Measurements from ENCODE around the gene SPEF2. TPM values are rescaled to one million over a fixed set of nuclear protein-coding genes. Genes with fewer than 3 reads are reported as not detected.

The SPEF2 gene
- total and polyA plus RNA-seq, 9 of the 15 experiments (the other 6 are each of a cell fraction or from before 2014, with no cell fraction given), result 0.11 to 0.62 (median 0.20) TPM; not detected in 2

DNA sequence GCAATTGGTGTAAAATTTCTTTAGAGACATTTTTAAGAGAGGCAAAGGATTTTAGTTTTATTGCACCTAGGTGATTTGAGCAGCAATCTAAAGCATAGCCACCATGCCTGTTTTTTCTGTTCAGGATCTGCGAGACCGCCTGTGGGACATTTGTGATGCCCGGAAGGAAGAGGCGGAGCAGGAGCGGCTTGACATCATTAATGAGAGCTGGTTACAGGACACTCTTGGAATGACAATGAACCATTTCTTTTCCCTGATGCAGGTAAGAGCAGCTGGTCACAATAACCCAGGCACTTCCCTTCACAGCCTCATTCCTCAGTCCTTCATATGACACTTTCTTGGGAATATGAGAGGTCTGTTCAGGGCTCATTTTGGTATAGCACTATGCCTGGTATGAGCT, 135.8 kb downstream of the SPEF2 start:
- FAIRE-seq, result no peak
- TF ChIP-seq NFRKB (IDR thresholded peaks at IDR 0.05; ENCODE audit: low read depth), result no peak
- no peak for TF ChIP-seq ZNF165 (CRISPR knock-in tag; IDR thresholded peaks at IDR 0.05; ENCODE audit: borderline replicate concordance)
- TF ChIP-seq ARHGAP35 (IDR thresholded peaks at IDR 0.05; ENCODE audit: partially characterized antibody), result no peak
- TF ChIP-seq SAFB (IDR thresholded peaks at IDR 0.05; ENCODE audit: borderline replicate concordance, low read depth, low read length), result no peak
- TF ChIP-seq, protein P1, sequence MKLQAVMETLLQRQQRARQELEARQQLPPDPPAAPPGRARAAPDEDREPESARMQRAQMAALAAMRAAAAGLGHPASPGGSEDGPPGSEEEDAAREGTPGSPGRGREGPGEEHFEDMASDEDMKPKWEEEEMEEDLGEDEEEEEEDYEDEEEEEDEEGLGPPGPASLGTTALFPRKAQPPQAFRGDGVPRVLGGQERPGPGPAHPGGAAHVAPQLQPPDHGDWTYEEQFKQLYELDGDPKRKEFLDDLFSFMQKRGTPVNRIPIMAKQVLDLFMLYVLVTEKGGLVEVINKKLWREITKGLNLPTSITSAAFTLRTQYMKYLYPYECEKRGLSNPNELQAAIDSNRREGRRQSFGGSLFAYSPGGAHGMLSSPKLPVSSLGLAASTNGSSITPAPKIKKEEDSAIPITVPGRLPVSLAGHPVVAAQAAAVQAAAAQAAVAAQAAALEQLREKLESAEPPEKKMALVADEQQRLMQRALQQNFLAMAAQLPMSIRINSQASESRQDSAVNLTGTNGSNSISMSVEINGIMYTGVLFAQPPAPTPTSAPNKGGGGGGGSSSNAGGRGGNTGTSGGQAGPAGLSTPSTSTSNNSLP (IDR thresholded peaks at IDR 0.05; ENCODE audit: borderline replicate concordance, low read depth, low read length), result no peak
- TF ChIP-seq MECOM (CRISPR knock-in tag; IDR thresholded peaks at IDR 0.05), result no peak
- TF ChIP-seq ILK (tag; IDR thresholded peaks at IDR 0.05; ENCODE audit: borderline replicate concordance, low read depth), result no peak
- TF ChIP-seq, protein P2, sequence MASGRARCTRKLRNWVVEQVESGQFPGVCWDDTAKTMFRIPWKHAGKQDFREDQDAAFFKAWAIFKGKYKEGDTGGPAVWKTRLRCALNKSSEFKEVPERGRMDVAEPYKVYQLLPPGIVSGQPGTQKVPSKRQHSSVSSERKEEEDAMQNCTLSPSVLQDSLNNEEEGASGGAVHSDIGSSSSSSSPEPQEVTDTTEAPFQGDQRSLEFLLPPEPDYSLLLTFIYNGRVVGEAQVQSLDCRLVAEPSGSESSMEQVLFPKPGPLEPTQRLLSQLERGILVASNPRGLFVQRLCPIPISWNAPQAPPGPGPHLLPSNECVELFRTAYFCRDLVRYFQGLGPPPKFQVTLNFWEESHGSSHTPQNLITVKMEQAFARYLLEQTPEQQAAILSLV (tag; IDR thresholded peaks at IDR 0.05), result no peak
- TF ChIP-seq SREBF1 (IDR thresholded peaks at IDR 0.05; ENCODE audit: borderline replicate concordance, low read depth, low read length), result no peak
- no peak for TF ChIP-seq NELFE (IDR thresholded peaks at IDR 0.05; ENCODE audit: insufficient read depth, insufficient read length)
- Histone ChIP-seq H3K9me3 (replicated peaks; ENCODE audit: control insufficient read depth, insufficient read depth, low read depth, low read length) (no peaks in the 10 kb centered on the region), H4K20me1 (replicated peaks; ENCODE audit: control insufficient read depth, insufficient read depth, low read length) (no peaks in the 10 kb centered on the region), H3K4me1 (replicated peaks in 1 of 2; ENCODE audit: control insufficient read depth in 2 of 2, insufficient read depth in 2 of 2, low read length in 2 of 2) (no peaks in the 10 kb centered on the region), H3K27me3 (ENCODE audit: control insufficient read depth in 2 of 2, insufficient read depth in 2 of 2, low read length in 2 of 2) (no peaks in the 10 kb centered on the region), H3K27ac (ENCODE audit: extremely low read depth, low read depth, low read length) (no peak overlapping the region), H3K4me3 (no peak overlapping the region), H3K9ac (ENCODE audit: insufficient read depth in 1 of 2, low read depth in 2 of 2, low read length in 2 of 2) (no peak overlapping the region), H2AFZ (ENCODE audit: low read depth, low read length) (0 out of 2 replicates have a peak overlapping the region, but pooled peaks have one; percentile 21), H3K4me2 (ENCODE audit: insufficient read depth, low read length) (no peak overlapping the region), H3K9me1 (ENCODE audit: control insufficient read depth, insufficient read depth, low read length) (no peaks in the 10 kb centered on the region), H3K79me2 (ENCODE audit: control insufficient read depth, insufficient read depth, low read length) (no peaks in the 10 kb centered on the region), H3K36me3 (ENCODE audit: control insufficient read depth, insufficient read depth, low read length) (no peaks in the 10 kb centered on the region)
- CTCF ChIA-PET (ENCODE audit: low intra/inter-chr PET ratio), result no interaction called here
- POLR2A ChIA-PET, result no interaction called here
- no peak for ATAC-seq
- WGBS (ENCODE audit: insufficient coverage, low coverage, missing lambda C conversion rate), result 12% methylated on average over 5 of the region's 5 CpGs
- no peak for DNase-seq (ENCODE audit: extremely low read depth in 1 of 4, low spot score in 3 of 4)
- no TSS peak for BruUV-seq (replicated peaks)
- in situ Hi-C loops (cut with MboI), result no loop called here
- intact Hi-C loops (cut with micrococcal nuclease), result no loop called here
